ENCODE data around the gene BRD4. TPM values are rescaled to one million over a fixed set of nuclear protein-coding genes. Genes with fewer than 3 reads are reported as not detected.

The BRD4 gene
- total and polyA plus RNA-seq, 2 donors (not counting 3 experiments of a cell fraction or from before 2014, with no cell fraction given) = 14.9 to 125 TPM

DNA sequence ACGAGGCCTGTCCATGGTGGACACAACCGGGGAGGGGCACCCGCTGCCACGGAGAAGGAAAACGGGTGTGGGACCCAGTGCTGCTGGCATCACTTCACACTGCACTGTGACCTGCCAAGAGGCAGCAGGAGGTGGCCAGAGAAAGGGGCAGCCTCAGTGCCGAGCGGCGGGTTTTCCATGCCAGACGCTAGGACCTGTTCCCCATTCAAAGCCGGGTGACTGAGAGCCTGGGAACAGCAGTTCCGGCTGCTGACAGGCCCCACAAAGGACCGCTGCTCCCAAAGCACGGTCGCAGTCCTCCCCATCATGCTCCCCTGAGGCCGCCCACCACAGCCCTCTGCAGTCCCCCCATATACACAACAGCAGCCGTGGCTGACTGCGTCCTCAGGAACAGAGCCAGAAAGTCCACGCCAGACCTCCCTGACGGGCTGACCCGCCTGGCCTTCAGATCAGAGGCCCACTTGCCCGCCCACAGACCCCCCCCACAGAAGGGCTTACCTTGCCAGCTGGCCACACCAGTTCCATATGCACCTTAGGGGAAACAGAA lies 41.8 kb upstream of the BRD4 start:
- DNase-seq (ENCODE audit: low read depth, low spot score) (no peak), FAIRE-seq (no peak)
- dilution Hi-C loops (cut with MboI; ENCODE audit: extremely low pct_ligation_motif_present, low sequenced_read_pairs) (no loop called here), intact Hi-C loops (cut with micrococcal nuclease) (no loop called here)
- peaks cover 63% of the 10 kb centered on the region for H3K79me2 ChIP-seq (ENCODE audit: control insufficient read depth, insufficient read depth, low read length)
- TF ChIP-seq POLR2AphosphoS5 (IDR thresholded peaks at IDR 0.05; ENCODE audit: insufficient read depth, low read depth, low read length) = no peak
- no peak for TF ChIP-seq FOS (IDR thresholded peaks at IDR 0.05; ENCODE audit: borderline replicate concordance, insufficient read depth, low read length)
- no peak for TF ChIP-seq MYC (IDR thresholded peaks at IDR 0.05; ENCODE audit: low read depth, low read length)
- TF ChIP-seq EZH2 (IDR thresholded peaks at IDR 0.05; ENCODE audit: borderline replicate concordance, low read depth, low read length, severe bottlenecking) = no peak
- no peak for TF ChIP-seq GATA2 (IDR thresholded peaks at IDR 0.05; ENCODE audit: insufficient read depth, insufficient read length, low read depth, low read length)
- no peak for TF ChIP-seq POLR2A (IDR thresholded peaks at IDR 0.05; ENCODE audit: low read depth, low read length)
- no peak for TF ChIP-seq JUN (IDR thresholded peaks at IDR 0.05; ENCODE audit: borderline replicate concordance, insufficient read depth, insufficient read length, low read depth)
- TF ChIP-seq, protein P1, sequence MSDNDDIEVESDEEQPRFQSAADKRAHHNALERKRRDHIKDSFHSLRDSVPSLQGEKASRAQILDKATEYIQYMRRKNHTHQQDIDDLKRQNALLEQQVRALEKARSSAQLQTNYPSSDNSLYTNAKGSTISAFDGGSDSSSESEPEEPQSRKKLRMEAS (IDR thresholded peaks at IDR 0.05; ENCODE audit: insufficient read depth, insufficient read length) = no peak
- TF ChIP-seq, protein P2, sequence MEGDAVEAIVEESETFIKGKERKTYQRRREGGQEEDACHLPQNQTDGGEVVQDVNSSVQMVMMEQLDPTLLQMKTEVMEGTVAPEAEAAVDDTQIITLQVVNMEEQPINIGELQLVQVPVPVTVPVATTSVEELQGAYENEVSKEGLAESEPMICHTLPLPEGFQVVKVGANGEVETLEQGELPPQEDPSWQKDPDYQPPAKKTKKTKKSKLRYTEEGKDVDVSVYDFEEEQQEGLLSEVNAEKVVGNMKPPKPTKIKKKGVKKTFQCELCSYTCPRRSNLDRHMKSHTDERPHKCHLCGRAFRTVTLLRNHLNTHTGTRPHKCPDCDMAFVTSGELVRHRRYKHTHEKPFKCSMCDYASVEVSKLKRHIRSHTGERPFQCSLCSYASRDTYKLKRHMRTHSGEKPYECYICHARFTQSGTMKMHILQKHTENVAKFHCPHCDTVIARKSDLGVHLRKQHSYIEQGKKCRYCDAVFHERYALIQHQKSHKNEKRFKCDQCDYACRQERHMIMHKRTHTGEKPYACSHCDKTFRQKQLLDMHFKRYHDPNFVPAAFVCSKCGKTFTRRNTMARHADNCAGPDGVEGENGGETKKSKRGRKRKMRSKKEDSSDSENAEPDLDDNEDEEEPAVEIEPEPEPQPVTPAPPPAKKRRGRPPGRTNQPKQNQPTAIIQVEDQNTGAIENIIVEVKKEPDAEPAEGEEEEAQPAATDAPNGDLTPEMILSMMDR (IDR thresholded peaks at IDR 0.05; ENCODE audit: extremely low read depth in 1 of 2, insufficient read depth in 1 of 2, low read depth in 1 of 2, low read length in 2 of 2) = no peak
- H3K4me3 ChIP-seq (replicated peaks in 1 of 3; ENCODE audit: insufficient read depth in 1 of 3, low read depth in 1 of 3, low read length in 3 of 3) = no peak overlapping the region
- no peaks in the 10 kb centered on the region for H3K9me1 ChIP-seq (replicated peaks; ENCODE audit: control insufficient read depth, extremely low read depth, insufficient read depth, low read length)
- H3K9me3 ChIP-seq (replicated peaks; ENCODE audit: control insufficient read depth, insufficient read depth, low read length) = no peaks in the 10 kb centered on the region
- H3K27me3 ChIP-seq (ENCODE audit: control insufficient read depth in 2 of 2, insufficient read depth in 2 of 2, low read length in 2 of 2) = no peaks in the 10 kb centered on the region
- BruUV-seq (replicated peaks) = no TSS peak
- no peak overlapping the region for H3K4me2 ChIP-seq (ENCODE audit: insufficient read depth, low read length)
- H3K36me3 ChIP-seq (ENCODE audit: control insufficient read depth in 2 of 2, extremely low read depth in 1 of 2, insufficient read depth in 2 of 2, low read length in 2 of 2) = peaks cover 12 to 29% of the 10 kb centered on the region in 2 experiments
- no peak overlapping the region for H2AFZ ChIP-seq (ENCODE audit: low read depth, low read length)
- H3K4me1 ChIP-seq (ENCODE audit: control insufficient read depth, extremely low read depth, insufficient read depth, low read length) = peaks cover 17% of the 10 kb centered on the region
- H3K27ac ChIP-seq (ENCODE audit: insufficient read depth, low read depth, low read length) = no peak overlapping the region
- CTCF ChIA-PET = no interaction called here
- POLR2A ChIA-PET = no interaction called here
- no peaks in the 10 kb centered on the region for H4K20me1 ChIP-seq (replicated peaks; ENCODE audit: control insufficient read depth, extremely low read depth, insufficient read depth, low read length)
- H3K9ac ChIP-seq (replicated peaks; ENCODE audit: extremely low read depth, insufficient read depth, low read length) = no peak overlapping the region
